ENCODE results near the gene ADRA2C.

DNA sequence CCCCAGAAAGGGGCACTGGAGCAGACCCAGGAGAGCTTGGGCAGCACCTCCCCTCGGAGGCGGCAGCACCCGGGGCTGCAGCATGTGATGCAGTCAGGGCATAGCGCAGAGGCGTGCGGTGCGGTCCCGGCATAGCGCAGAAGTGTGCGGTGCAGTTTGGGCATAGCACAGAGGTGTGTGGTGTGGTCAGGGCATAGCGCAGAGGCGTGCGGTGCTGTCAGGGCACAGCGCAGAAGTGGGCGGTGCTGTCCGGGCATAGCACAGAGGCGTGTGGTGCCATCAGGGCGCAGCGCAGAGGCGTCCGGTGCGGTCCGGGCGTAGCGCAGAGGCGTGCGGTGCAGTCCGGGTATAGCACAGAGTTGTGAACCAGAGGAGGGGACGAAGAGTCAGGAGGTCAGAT, 42.8 kb downstream of the ADRA2C start:
- TF ChIP-seq EP300 (IDR thresholded peaks at IDR 0.05; ENCODE audit: low read depth) (no peak), CTCF (IDR thresholded peaks at IDR 0.05) (no peak), POLR2A (IDR thresholded peaks at IDR 0.05) (no peak)
